Right lobe of liver (tissue), 4 donors: ENCODE data around the gene ZSCAN1.

Source experiments
- POLR2A ChIP-seq: fragments of 450-650 bp; IDR thresholded peaks from one replicate; pipeline ENCODE4 v1.6.1; 2017; ENCODE audit warnings: antibody characterized with exemption, mild to moderate bottlenecking
- TF ChIP-seq, protein P1 (sequence below), 4 donors: fragments of 200-600 bp in 3 of 4; fragments of 450-650 bp in 1 of 4; IDR thresholded peaks; one replicate each; pipeline versions ENCODE4 v1.5.1 to v1.8.0; 2016 to 2022; ENCODE audit warnings: antibody characterized with exemption in 4 of 4, mild to moderate bottlenecking in 2 of 4
- donor health status: DM: no; HTN: no; CAD: no.
- donor health status: DM: no; HTN: no; CAD: no.
- donor health status: DM: no; HTN: yes; CAD: no.

DNA sequence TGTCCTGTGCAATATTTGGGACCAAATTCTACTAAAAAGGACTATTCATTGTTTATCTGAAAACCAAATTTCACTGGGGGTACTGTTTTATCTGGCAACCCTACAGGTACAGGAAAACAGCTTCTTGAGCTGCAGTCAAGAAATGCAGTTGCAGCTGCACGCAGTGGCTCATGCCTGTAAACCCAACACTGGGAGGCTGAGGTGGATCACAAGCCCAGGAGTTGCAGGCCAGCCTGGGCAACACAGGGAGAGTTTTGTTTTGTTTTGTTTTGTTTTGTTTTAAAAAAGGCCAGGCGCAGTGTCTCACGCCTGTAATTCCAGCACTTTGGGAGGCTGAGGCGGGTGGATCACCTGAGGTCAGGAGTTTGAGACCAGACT is 11.6 kb upstream of the ZSCAN1 start:
- TF ChIP-seq, protein P1, sequence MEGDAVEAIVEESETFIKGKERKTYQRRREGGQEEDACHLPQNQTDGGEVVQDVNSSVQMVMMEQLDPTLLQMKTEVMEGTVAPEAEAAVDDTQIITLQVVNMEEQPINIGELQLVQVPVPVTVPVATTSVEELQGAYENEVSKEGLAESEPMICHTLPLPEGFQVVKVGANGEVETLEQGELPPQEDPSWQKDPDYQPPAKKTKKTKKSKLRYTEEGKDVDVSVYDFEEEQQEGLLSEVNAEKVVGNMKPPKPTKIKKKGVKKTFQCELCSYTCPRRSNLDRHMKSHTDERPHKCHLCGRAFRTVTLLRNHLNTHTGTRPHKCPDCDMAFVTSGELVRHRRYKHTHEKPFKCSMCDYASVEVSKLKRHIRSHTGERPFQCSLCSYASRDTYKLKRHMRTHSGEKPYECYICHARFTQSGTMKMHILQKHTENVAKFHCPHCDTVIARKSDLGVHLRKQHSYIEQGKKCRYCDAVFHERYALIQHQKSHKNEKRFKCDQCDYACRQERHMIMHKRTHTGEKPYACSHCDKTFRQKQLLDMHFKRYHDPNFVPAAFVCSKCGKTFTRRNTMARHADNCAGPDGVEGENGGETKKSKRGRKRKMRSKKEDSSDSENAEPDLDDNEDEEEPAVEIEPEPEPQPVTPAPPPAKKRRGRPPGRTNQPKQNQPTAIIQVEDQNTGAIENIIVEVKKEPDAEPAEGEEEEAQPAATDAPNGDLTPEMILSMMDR (IDR thresholded peaks at IDR 0.05), result no peak
- TF ChIP-seq POLR2A, result no peak
